K562 (cell line): ENCODE data around the gene SGSM2.

Source experiments
- DACH1 ChIP-seq: fragments of 450-650 bp; IDR thresholded peaks from 2 replicates; pipeline ENCODE4 v1.6.1; 2018; ENCODE audit not compliant: partially characterized antibody
- E2F1 ChIP-seq: sonication (generic); formaldehyde crosslinking; IDR thresholded peaks from 2 replicates; pipeline ENCODE4 v1.8.1; 2023; ENCODE audit warnings: mild to moderate bottlenecking, missing genetic modification reagents, moderate library complexity
- E2F6 ChIP-seq, 2 experiments: IDR thresholded peaks; 2 replicates each; pipeline ENCODE4 v1.6.1; 2011; ENCODE audit warnings: borderline replicate concordance in 1 of 2, control low read depth in 1 of 2, low read depth in 1 of 2, low read length in 1 of 2, mild to moderate bottlenecking in 1 of 2, mixed read lengths in 1 of 2, moderate library complexity in 1 of 2; ENCODE audit not compliant: insufficient read depth in 1 of 2, insufficient read length in 1 of 2, poor library complexity in 1 of 2, severe bottlenecking in 1 of 2; ENCODE audit errors: extremely low read depth in 1 of 2
- ELF1 ChIP-seq: fragments of 200-800 bp; sonication (Bioruptor generic); IDR thresholded peaks from 2 replicates; pipeline ENCODE4 v1.6.1; 2016; ENCODE audit warnings: missing genetic modification characterization, missing compliant biosample characterization
- KDM5B ChIP-seq: fragments of 200-600 bp; sonication (generic); IDR thresholded peaks from 2 replicates; pipeline ENCODE4 v1.6.1; 2012; ENCODE audit warnings: low read depth, mild to moderate bottlenecking, moderate library complexity, low read length, control low read depth, inconsistent platforms; ENCODE audit not compliant: insufficient replicate concordance
- PHF21A ChIP-seq: fragments of 450-650 bp; IDR thresholded peaks from 2 replicates; pipeline ENCODE4 v1.6.1; 2017; ENCODE audit warnings: low read depth, borderline replicate concordance
- RNF2 ChIP-seq: sonication (generic); IDR thresholded peaks from 2 replicates; pipeline ENCODE4 v1.6.1; 2016
- TEAD4 ChIP-seq, 2 experiments: sonication (generic) in 1 of 2; formaldehyde crosslinking in 1 of 2; IDR thresholded peaks; 2 replicates each; pipeline versions ENCODE4 v1.6.1 to v1.8.0; 2012 to 2022; ENCODE audit warnings: borderline replicate concordance in 1 of 2, inconsistent platforms in 1 of 2, low read length in 1 of 2, mild to moderate bottlenecking in 1 of 2, missing genetic modification reagents in 1 of 2
- ZNF124 ChIP-seq: sonication (generic); formaldehyde crosslinking; IDR thresholded peaks from 2 replicates; pipeline ENCODE4 v1.8.1; 2022; ENCODE audit warnings: missing genetic modification reagents

DNA sequence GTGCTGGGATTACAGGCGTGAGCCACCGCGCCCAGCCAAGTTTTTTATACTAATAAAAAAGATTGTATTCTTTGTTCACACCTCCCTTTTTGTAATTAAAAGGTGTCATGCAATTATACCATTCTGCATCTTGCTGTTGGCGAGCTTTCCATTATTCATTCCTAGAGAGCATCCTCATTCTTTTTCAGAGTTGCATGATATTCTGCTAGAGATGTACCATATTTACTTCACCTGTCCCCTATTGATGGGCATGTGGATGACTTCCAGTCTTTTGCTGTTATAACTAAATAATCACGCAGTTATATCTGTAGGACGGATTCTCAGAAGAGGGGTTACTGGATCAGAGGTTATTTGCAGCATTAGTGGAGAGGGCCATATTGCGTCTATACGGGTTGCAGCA lies 17.0 kb downstream of the SGSM2 start:
- TF ChIP-seq PHF21A: no peak
- TF ChIP-seq TEAD4 (IDR thresholded peaks at IDR 0.05; ENCODE audit: low read length): no peak
- TF ChIP-seq TEAD4 (CRISPR knock-in tag; IDR thresholded peaks at IDR 0.05; ENCODE audit: borderline replicate concordance): no peak
- no peak for TF ChIP-seq ELF1 (tag)
- TF ChIP-seq E2F1: no peak
- TF ChIP-seq DACH1: no peak
- no peak for TF ChIP-seq RNF2
- TF ChIP-seq ZNF124: no peak
- no peak for TF ChIP-seq KDM5B
- TF ChIP-seq E2F6 (IDR thresholded peaks at IDR 0.05; ENCODE audit: borderline replicate concordance in 1 of 2, extremely low read depth in 1 of 2, insufficient read depth in 1 of 2, insufficient read length in 1 of 2, low read depth in 1 of 2, low read length in 1 of 2, poor library complexity in 1 of 2, severe bottlenecking in 1 of 2): no peak
